GM12865 (cell line): Measurements from ENCODE around the gene C2orf78.

Experiments used
- DNase-seq: peaks from one replicate; pipeline ENCODE4 v3.0.0; 2010; ENCODE audit warnings: low read depth
- H3K4me3 ChIP-seq: 2 replicates; pipeline ENCODE4 v1.5.1; 2011; ENCODE audit warnings: mild to moderate bottlenecking, low read depth, low read length, control low read depth
- CTCF ChIP-seq: IDR thresholded peaks from 2 replicates; pipeline ENCODE4 v1.5.1; 2011; ENCODE audit warnings: low read length, control low read depth, low read depth, inconsistent platforms; ENCODE audit not compliant: insufficient read depth; ENCODE audit errors: missing control alignments

The C2orf78 gene

GRCh38 chr2:73838889-73839534 is 55.0 kb downstream of the C2orf78 start:
- no peak for TF ChIP-seq CTCF
- no peak for DNase-seq
- no peak overlapping the region for H3K4me3 ChIP-seq

DNA sequence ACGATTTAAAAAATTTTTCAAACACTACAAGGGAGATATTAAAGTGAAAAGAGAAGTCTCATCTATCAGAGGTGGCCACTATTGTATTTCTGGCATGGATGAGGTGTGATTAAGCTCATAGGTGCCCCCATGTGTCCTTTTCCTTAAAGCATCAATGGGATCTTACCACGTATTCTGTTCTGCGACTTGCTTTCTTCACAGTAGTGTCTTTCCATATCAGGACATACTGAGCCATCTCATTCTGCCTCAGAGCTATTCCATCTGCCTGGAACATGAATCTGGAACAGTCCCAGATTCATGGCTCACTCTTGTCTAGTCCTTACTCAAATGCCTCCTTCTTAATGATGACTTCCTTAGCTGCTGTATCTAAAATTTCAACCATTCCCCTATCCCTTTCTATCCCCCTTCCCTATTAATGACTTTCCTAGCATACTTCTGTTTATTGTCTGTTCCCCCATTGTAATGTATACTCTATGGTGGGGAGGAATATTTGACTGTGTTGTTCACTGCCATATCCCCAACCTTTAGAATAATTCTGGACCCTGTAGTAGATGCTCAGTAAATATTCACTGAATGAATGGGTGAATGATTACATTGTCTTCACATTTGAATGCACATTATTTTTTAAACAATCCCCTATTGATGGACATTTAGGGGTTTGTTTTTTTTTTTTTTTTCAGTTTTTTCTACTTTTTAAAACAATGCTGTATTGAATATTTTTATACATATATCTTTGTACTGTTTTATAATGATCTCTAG is 55.8 kb downstream of the C2orf78 start:
- TF ChIP-seq CTCF: no peak
- DNase-seq: no peak
- no peak overlapping the region for H3K4me3 ChIP-seq

- no peak for TF ChIP-seq CTCF
- H3K4me3 ChIP-seq: no peak overlapping the region
- no peak for DNase-seq
These were observed 58.1 kb downstream of the C2orf78 start for GRCh38 chr2:73841912-73842738.

GRCh38 chr2:73842739-73843019 is 58.7 kb downstream of the C2orf78 start:
- TF ChIP-seq CTCF: no peak
- DNase-seq: no peak
- no peak overlapping the region for H3K4me3 ChIP-seq

DNA sequence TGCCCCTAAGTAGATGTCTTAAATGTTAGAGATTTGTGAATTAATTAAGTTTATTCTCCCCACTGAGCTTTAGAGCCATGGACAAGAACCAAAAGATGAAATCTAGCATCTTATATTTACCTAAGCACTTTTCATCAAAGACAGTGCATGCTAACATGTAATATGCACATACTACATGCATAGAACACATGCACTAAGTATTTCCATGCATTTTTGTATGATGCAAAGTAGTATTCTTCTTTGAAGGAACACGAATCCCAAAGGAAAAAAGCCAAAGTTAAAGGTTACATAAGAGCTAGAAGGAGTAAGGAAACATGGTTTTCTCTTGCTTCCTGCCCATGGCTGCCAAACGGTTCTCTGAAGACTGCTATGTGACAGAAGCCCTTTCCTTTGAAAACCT is 60.1 kb downstream of the C2orf78 start:
- DNase-seq: no peak
- no peak overlapping the region for H3K4me3 ChIP-seq
- no peak for TF ChIP-seq CTCF

GRCh38 chr2:73850009-73850408 is 66.0 kb downstream of the C2orf78 start:
- no peak overlapping the region for H3K4me3 ChIP-seq
- DNase-seq: no peak
- no peak for TF ChIP-seq CTCF
